A549 (cell line): ENCODE results near the gene LSM3. TPM values are rescaled to one million over a fixed set of nuclear protein-coding genes. Genes with fewer than 3 reads are reported as not detected.

Source experiments
- ATAC-seq, 2 experiments: fragments of 200-7000 bp in 1 of 2; fragments of >200 bp in 1 of 2; cut with Nextera tagmentation in 1 of 2; cut with Tn5 transposase in 1 of 2; 3 replicates each; pipeline versions ENCODE4 v1.8.0 to v1.9.1; 2018 to 2020; ENCODE audit warnings: mild to moderate bottlenecking in 1 of 2, moderate library complexity in 1 of 2
- CTCF ChIA-PET: fragments of 300-600 bp; sonication (Branson Sonifier 250); formaldehyde crosslinking; extraction: SDS; loops from one replicate; lab custom pipeline; 2021; ENCODE audit warnings: antibody characterized with exemption, inconsistent platforms; lab: Yijun Ruan, JAX
- POLR2A ChIA-PET: fragments of 350-600 bp; formaldehyde crosslinking; extraction: SDS; loops from one replicate; lab custom pipeline; 2021; ENCODE audit warnings: antibody characterized with exemption, inconsistent platforms; lab: Yijun Ruan, JAX
- DNase-seq, 2 experiments: peaks; one replicate each; pipeline versions ENCODE4 v3.0.0 to v3.0.0-alpha.2; 2011 to 2016; ENCODE audit warnings: low read depth in 1 of 2, low spot score in 1 of 2
- FAIRE-seq: peaks from 2 replicates; lab custom pipeline; 2011; peaks lifted over from hg19 to GRCh38; lab: Jason Lieb, UNC
- H3K27ac ChIP-seq, 2 experiments: fragments of >200 bp; sonication (Bioruptor Twin); formaldehyde crosslinking; 3 replicates each; pipeline ENCODE4 v1.5.1; 2016 to 2017
- H3K4me1 ChIP-seq: fragments of >200 bp; sonication (Bioruptor Twin); formaldehyde crosslinking; 3 replicates; pipeline ENCODE4 v1.6.1; 2016
- H3K4me2 ChIP-seq: fragments of >200 bp; sonication (Bioruptor Twin); formaldehyde crosslinking; 3 replicates; pipeline ENCODE4 v1.6.1; 2016
- H3K4me3 ChIP-seq: fragments of >200 bp; sonication (Bioruptor Twin); formaldehyde crosslinking; 3 replicates; pipeline ENCODE4 v1.5.1; 2016
- H3K9me3 ChIP-seq: fragments of >200 bp; sonication (Bioruptor Twin); formaldehyde crosslinking; 3 replicates; pipeline ENCODE4 v1.6.1; 2016
- CBX2 ChIP-seq: fragments of 200-600 bp; sonication (generic); IDR thresholded peaks from 2 replicates; pipeline ENCODE4 v1.6.1; 2016; ENCODE audit warnings: low read depth, mild to moderate bottlenecking, borderline replicate concordance
- CBX8 ChIP-seq: fragments of 200-600 bp; sonication (generic); IDR thresholded peaks from 2 replicates; pipeline ENCODE4 v1.6.1; 2016
- ESRRA ChIP-seq: fragments of 150-350 bp; IDR thresholded peaks from 2 replicates; pipeline ENCODE4 v1.6.1; 2014; ENCODE audit warnings: mild to moderate bottlenecking, low read length, borderline replicate concordance
- HEYL ChIP-seq: fragments of 250-450 bp; sonication (Bioruptor Pico); IDR thresholded peaks from 2 replicates; pipeline ENCODE4 v1.8.0; 2021; ENCODE audit warnings: mild to moderate bottlenecking, moderate library complexity
- HOXA7 ChIP-seq: fragments of 250-450 bp; sonication (Bioruptor Pico); IDR thresholded peaks from 2 replicates; pipeline ENCODE4 v1.5.0; 2020; ENCODE audit warnings: mild to moderate bottlenecking, moderate library complexity
- JUNB ChIP-seq: fragments of >200 bp; sonication (Bioruptor Twin); formaldehyde crosslinking; IDR thresholded peaks from 2 replicates; pipeline ENCODE4 v1.6.1; 2016
- KDM5A ChIP-seq: fragments of 200-600 bp; sonication (generic); IDR thresholded peaks from 2 replicates; pipeline ENCODE4 v1.6.1; 2016; ENCODE audit warnings: antibody characterized with exemption, mild to moderate bottlenecking
- MAZ ChIP-seq: fragments of 150-350 bp; IDR thresholded peaks from 2 replicates; pipeline ENCODE4 v1.6.1; 2014; ENCODE audit warnings: antibody characterized with exemption, low read depth, low read length, borderline replicate concordance
- NPAS2 ChIP-seq: fragments of 250-450 bp; sonication (Bioruptor Pico); IDR thresholded peaks from 2 replicates; pipeline ENCODE4 v1.8.0; 2022; ENCODE audit warnings: mild to moderate bottlenecking, moderate library complexity, borderline replicate concordance
- NR3C1 ChIP-seq: fragments of >200 bp; sonication (Bioruptor Twin); formaldehyde crosslinking; IDR thresholded peaks from 3 replicates; pipeline ENCODE4 v1.6.1; 2017
- POLR2AphosphoS2 ChIP-seq: conservative IDR thresholded peaks from 2 replicates; pipeline ENCODE4 v1.6.1; 2012; ENCODE audit warnings: low read length, improper control_type of control experiment, inconsistent platforms
- RAD21 ChIP-seq, 2 experiments: fragments of >200 bp in 1 of 2; sonication (Bioruptor Twin) in 1 of 2; formaldehyde crosslinking in 1 of 2; IDR thresholded peaks in 1 of 2; conservative IDR thresholded peaks in 1 of 2; 2 replicates in 1 of 2; 3 replicates in 1 of 2; pipeline ENCODE4 v1.6.1; 2012 to 2018; ENCODE audit warnings: inconsistent platforms in 1 of 2
- RARB ChIP-seq: fragments of 250-450 bp; sonication (Bioruptor Pico); IDR thresholded peaks from 2 replicates; pipeline ENCODE4 v1.8.0; 2021; ENCODE audit warnings: mild to moderate bottlenecking, moderate library complexity
- RCOR1 ChIP-seq: fragments of 150-350 bp; IDR thresholded peaks from 2 replicates; pipeline ENCODE4 v1.6.1; 2014; ENCODE audit warnings: antibody characterized with exemption, low read length, low read depth
- SMC3 ChIP-seq: fragments of >200 bp; sonication (Bioruptor Twin); formaldehyde crosslinking; IDR thresholded peaks from 3 replicates; pipeline ENCODE4 v1.6.1; 2018; ENCODE audit warnings: inconsistent platforms
- SREBF2 ChIP-seq: fragments of 450-650 bp; IDR thresholded peaks from 2 replicates; pipeline ENCODE4 v1.6.1; 2014; ENCODE audit warnings: mild to moderate bottlenecking, moderate library complexity
- TFCP2L1 ChIP-seq: fragments of 250-450 bp; sonication (Bioruptor Pico); IDR thresholded peaks from 2 replicates; pipeline ENCODE4 v1.5.0; 2021; ENCODE audit warnings: mild to moderate bottlenecking
- ZFP36 ChIP-seq: fragments of 450-650 bp; IDR thresholded peaks from 2 replicates; pipeline ENCODE4 v1.6.1; 2014; ENCODE audit warnings: borderline replicate concordance; ENCODE audit not compliant: partially characterized antibody
- ZNF302 ChIP-seq: fragments of 250-450 bp; sonication (Bioruptor Pico); IDR thresholded peaks from 2 replicates; pipeline ENCODE4 v1.9.0; 2021; ENCODE audit warnings: inconsistent platforms, mild to moderate bottlenecking, moderate library complexity
- WGBS: methylation state at CpG from one replicate; pipeline ENCODE4 v1.1.6; 2017; ENCODE audit errors: missing lambda C conversion rate; 5-methylcytosine and 5-hydroxymethylcytosine counted together
- polyA plus RNA-seq, 4 experiments: library from polyadenylated mRNA; depleted of rRNA in 3 of 4; stranded (reverse); fragments of >200 nt; fragmentation: RNase III in 1 of 4; extraction: RNeasy Plus Mini Kit Qiagen cat#74134 plus additional on column Dnase treatment in 1 of 4; gene quantifications; 2 replicates in 3 of 4; 3 replicates in 1 of 4; pipeline ENCODE4 v1.2.3, GENCODE V29; 2011 to 2017
- TF ChIP-seq, protein P1 (sequence below): fragments of >200 bp; sonication (Bioruptor Twin); formaldehyde crosslinking; IDR thresholded peaks from 3 replicates; pipeline ENCODE4 v1.6.1; 2016
- TF ChIP-seq, protein P2 (sequence below): IDR thresholded peaks from 2 replicates; pipeline ENCODE4 v1.6.1; 2012
- TF ChIP-seq, protein P3 (sequence below): fragments of >200 bp; sonication (Bioruptor Twin); formaldehyde crosslinking; IDR thresholded peaks from 3 replicates; pipeline ENCODE4 v1.5.1; 2016
- TF ChIP-seq, protein P4 (sequence below): IDR thresholded peaks from 2 replicates; pipeline ENCODE4 v1.6.1; 2012
- TF ChIP-seq, protein P5 (sequence below): fragments of 150-350 bp; IDR thresholded peaks from 2 replicates; pipeline ENCODE4 v1.6.1; 2014; ENCODE audit warnings: low read depth, mild to moderate bottlenecking, low read length

Gene LSM3
- polyA plus RNA-seq, 2 of the 4 experiments (the other 2 are of a cell fraction) = 23.9 to 32.0 TPM

DNA sequence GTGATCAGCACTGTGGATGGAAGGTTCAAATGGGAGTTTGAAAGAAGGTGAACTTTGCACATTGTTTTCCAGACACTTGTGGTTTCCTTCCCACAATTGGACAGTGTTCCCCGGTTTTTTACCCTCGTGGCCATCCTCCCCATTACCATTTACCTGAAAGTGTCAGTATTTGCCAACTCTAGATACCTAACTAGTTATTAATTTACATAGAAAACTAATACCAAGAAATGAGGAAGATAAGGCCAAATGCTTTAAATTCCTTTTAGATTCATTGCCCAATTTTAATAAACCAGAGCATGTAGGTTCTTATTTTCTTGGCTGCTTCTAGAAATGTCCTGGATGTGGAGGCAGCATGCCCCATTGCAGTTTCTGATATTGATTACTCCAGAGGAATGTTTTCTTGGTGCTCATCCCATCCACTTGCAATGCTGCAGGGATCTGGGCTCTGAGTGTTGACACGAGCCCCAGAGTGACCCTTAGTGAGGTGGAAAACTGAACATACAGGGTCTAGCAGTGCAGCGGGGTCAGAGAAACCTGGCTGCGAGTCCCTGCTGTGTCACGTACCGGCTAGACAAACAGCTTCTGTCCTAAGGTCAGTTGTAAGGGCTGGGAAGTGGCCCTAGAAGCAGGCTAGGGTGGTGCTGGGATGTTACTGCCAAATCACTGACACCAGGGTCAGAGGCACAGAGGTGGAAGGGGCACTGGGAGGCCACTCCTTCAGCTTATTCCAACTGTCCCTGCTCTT is 23.5 kb downstream of the LSM3 start:
- Histone ChIP-seq H3K9me3 (no peaks in the 10 kb centered on the region), H3K27ac (no peak overlapping the region), H3K4me1 (no peaks in the 10 kb centered on the region), H3K4me3 (no peak overlapping the region)
- ChIA-PET POLR2A (interaction anchor here (1.3 kb wide), 1 partner anchor 24 kb away, joined by 6 read pairs; the partner anchor contains the start of genes LSM3 and XPC), CTCF (interaction anchor here (0.6 to 5.4 kb wide), 20 partner anchors 12 to 719 kb away, joined by 3 to 69 read pairs (median 9); no protein-coding TSS in a partner anchor)
- WGBS = 75% methylated on average over 7 of the region's 7 CpGs
- DNase-seq (no peak), FAIRE-seq (no peak), ATAC-seq (peak in 1 of 2 experiments; percentile 24; a peak in 2 of 6 replicates)
- TF ChIP-seq HEYL (CRISPR knock-in tag) = no peak
- no peak for TF ChIP-seq ESRRA
- TF ChIP-seq, all 56 proteins: peak for 0
- no peak overlapping the region for H3K4me2 ChIP-seq

DNA sequence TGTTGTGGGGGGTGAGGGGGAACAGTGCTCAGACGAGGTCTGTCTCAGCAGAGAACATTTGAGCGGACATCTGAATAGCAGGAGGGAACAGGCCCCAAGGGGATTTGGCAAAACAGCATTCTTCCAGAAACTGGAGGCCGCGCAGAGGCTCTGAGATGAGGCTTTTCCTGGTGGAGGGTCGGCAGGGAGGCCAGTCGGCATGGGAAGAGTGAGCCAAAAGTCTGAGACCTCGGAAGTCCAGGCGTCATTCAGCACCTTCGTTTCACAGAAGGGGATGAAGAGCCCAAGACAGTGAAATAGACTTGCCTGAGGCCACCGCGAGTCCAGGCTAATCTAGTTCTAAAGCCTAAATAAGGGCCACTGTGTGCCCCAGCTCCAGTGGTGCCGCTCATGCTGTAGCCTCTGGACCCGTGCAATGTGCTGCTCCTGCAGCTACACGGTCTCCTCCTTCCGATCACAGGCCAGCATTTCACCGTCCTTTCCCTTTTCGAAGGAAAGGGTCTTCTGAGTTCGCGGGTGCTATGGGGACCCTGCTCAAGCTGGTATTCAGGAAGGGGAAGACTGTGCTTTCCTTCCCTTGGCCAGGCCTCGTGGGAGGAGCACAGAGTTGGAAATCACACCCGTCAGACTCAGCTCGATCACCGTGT is 24.4 kb downstream of the LSM3 start:
- 59% methylated on average over 23 of the region's 23 CpGs for WGBS

DNA sequence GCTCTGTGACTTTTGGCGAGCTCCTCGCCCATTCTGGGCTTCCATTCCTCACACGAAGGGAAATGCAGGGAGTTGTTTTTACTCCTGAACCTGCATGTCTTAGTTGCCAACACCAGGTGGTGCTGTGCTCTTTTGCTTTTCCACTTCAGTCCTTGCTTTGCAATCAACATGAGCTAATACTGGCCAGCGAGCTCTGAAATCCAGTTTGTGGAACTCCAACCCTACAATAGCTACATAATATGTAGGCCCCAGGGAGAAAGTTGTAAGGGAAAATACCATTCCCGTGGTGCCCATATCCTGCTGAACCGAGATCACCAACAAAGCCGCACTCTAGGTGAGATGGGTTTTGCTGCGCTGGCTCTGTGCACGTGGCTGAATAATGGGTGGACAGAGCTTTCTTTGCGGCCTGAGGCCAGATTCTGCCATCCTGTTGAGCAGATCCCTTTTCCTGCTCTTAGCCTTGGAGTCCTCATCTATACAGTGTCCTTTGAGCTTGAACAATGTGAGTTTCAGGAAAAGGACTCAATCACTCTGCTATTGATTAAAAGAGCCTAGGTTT is 25.0 kb downstream of the LSM3 start:
- POLR2A ChIA-PET = interaction anchor here (1.2 kb wide), 2 partner anchors 25 to 79 kb away, joined by 3 to 11 read pairs; partner anchors contain the start of genes CHCHD4, LSM3, TMEM43 and XPC
- FAIRE-seq = no peak
- H3K4me2 ChIP-seq = no peak overlapping the region
- TF ChIP-seq CBX2 = no peak
- no peak for TF ChIP-seq ZNF302 (CRISPR knock-in tag)
- no peak for TF ChIP-seq POLR2AphosphoS2
- TF ChIP-seq SREBF2 = no peak
- TF ChIP-seq, protein P1, sequence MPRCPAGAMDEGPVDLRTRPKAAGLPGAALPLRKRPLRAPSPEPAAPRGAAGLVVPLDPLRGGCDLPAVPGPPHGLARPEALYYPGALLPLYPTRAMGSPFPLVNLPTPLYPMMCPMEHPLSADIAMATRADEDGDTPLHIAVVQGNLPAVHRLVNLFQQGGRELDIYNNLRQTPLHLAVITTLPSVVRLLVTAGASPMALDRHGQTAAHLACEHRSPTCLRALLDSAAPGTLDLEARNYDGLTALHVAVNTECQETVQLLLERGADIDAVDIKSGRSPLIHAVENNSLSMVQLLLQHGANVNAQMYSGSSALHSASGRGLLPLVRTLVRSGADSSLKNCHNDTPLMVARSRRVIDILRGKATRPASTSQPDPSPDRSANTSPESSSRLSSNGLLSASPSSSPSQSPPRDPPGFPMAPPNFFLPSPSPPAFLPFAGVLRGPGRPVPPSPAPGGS = no peak
- TF ChIP-seq ZFP36 = peak; percentile 74
- TF ChIP-seq, protein P2, sequence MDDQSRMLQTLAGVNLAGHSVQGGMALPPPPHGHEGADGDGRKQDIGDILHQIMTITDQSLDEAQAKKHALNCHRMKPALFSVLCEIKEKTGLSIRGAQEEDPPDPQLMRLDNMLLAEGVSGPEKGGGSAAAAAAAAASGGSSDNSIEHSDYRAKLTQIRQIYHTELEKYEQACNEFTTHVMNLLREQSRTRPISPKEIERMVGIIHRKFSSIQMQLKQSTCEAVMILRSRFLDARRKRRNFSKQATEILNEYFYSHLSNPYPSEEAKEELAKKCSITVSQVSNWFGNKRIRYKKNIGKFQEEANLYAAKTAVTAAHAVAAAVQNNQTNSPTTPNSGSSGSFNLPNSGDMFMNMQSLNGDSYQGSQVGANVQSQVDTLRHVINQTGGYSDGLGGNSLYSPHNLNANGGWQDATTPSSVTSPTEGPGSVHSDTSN = no peak
- no peak for TF ChIP-seq HOXA7
- TF ChIP-seq SMC3 = peak; percentile 80
- TF ChIP-seq, protein P3, sequence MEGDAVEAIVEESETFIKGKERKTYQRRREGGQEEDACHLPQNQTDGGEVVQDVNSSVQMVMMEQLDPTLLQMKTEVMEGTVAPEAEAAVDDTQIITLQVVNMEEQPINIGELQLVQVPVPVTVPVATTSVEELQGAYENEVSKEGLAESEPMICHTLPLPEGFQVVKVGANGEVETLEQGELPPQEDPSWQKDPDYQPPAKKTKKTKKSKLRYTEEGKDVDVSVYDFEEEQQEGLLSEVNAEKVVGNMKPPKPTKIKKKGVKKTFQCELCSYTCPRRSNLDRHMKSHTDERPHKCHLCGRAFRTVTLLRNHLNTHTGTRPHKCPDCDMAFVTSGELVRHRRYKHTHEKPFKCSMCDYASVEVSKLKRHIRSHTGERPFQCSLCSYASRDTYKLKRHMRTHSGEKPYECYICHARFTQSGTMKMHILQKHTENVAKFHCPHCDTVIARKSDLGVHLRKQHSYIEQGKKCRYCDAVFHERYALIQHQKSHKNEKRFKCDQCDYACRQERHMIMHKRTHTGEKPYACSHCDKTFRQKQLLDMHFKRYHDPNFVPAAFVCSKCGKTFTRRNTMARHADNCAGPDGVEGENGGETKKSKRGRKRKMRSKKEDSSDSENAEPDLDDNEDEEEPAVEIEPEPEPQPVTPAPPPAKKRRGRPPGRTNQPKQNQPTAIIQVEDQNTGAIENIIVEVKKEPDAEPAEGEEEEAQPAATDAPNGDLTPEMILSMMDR = peak; percentile 86
- no peak for TF ChIP-seq CBX8
- TF ChIP-seq NPAS2 = no peak
- no peak for TF ChIP-seq TFCP2L1 (CRISPR knock-in tag)
- TF ChIP-seq NR3C1 = no peak
- no peak for TF ChIP-seq MAZ
- no peak for TF ChIP-seq JUNB
- peak; percentile 83 to 86 for TF ChIP-seq RAD21 (conservative IDR thresholded peaks at IDR 0.05 in 1 of 2, IDR thresholded peaks at IDR 0.05 in 1 of 2)
- TF ChIP-seq RCOR1 = no peak
- no peak for TF ChIP-seq RARB (CRISPR knock-in tag)

More for the DNA sequence above, 24.4 kb downstream of the LSM3 start:
- H3K9me3 ChIP-seq = no peaks in the 10 kb centered on the region
- no peak overlapping the region for H3K4me3 ChIP-seq
- no peak for TF ChIP-seq KDM5A
- TF ChIP-seq, protein P4, sequence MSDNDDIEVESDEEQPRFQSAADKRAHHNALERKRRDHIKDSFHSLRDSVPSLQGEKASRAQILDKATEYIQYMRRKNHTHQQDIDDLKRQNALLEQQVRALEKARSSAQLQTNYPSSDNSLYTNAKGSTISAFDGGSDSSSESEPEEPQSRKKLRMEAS = no peak
- TF ChIP-seq, protein P5, sequence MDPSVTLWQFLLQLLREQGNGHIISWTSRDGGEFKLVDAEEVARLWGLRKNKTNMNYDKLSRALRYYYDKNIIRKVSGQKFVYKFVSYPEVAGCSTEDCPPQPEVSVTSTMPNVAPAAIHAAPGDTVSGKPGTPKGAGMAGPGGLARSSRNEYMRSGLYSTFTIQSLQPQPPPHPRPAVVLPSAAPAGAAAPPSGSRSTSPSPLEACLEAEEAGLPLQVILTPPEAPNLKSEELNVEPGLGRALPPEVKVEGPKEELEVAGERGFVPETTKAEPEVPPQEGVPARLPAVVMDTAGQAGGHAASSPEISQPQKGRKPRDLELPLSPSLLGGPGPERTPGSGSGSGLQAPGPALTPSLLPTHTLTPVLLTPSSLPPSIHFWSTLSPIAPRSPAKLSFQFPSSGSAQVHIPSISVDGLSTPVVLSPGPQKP = no peak
- TF ChIP-seq CBX2 = no peak
- TF ChIP-seq SREBF2 = no peak
- DNase-seq = no peak
- no peak overlapping the region for H3K4me2 ChIP-seq
- FAIRE-seq = no peak
- H3K27ac ChIP-seq = no peak overlapping the region
- peak; percentile 35 to 40; a peak in 3 of 6 replicates for ATAC-seq
- ChIA-PET POLR2A (interaction anchor here (1.2 kb wide), 2 partner anchors 24 to 78 kb away, joined by 3 to 11 read pairs; partner anchors contain the start of genes CHCHD4, LSM3, TMEM43 and XPC), CTCF (interaction anchor here (0.6 to 5.4 kb wide), 79 partner anchors 8 to 724 kb away, joined by 3 to 69 read pairs (median 5); partner anchors contain the start of genes LSM3 and XPC)
- H3K4me1 ChIP-seq = no peaks in the 10 kb centered on the region

More for the DNA sequence above, 25.0 kb downstream of the LSM3 start:
- WGBS = 56% methylated on average over 10 of the region's 10 CpGs
- ATAC-seq (peak; percentile 84 to 92), DNase-seq (peak; percentile 79)
- Histone ChIP-seq H3K27ac (no peak overlapping the region), H3K9me3 (no peaks in the 10 kb centered on the region), H3K4me1 (no peaks in the 10 kb centered on the region), H3K4me3 (no peak overlapping the region)
- CTCF ChIA-PET = interaction anchor here (0.6 to 5.4 kb wide), 90 partner anchors 8 to 725 kb away, joined by 3 to 69 read pairs (median 5); partner anchors contain the start of genes CCDC174, LSM3 and XPC
